T-helper 17 cell (primary cell): Measurements from ENCODE around the gene LDLRAD3. TPM values are rescaled to one million over a fixed set of nuclear protein-coding genes. Genes with fewer than 3 reads are reported as not detected.
"Not testable (repeated sequence)": the region's sequence is repeated elsewhere in the genome, so short reads cannot be mapped to it uniquely, and the experiment has no call there.

Experiments used
- ATAC-seq: fragments of 150-1000 bp; cut with Tn5 transposase; 2 replicates; pipeline ENCODE4 v1.10.0; 2021; ENCODE audit warnings: mild to moderate bottlenecking, moderate library complexity
- DNase-seq, 3 donors: peaks; one replicate each; pipeline versions ENCODE4 v3.0.0 to v3.0.0-alpha.2; 2020 to 2021
- H3K9me3 ChIP-seq: one replicate; pipeline ENCODE4 v1.7.0; 2013; ENCODE audit warnings: low read length, mild to moderate bottlenecking; ENCODE audit not compliant: control insufficient read depth, poor library complexity, severe bottlenecking
- H3K27ac Mint-ChIP-seq: one replicate; pipeline ENCODE4 v1.8.0; 2022; ENCODE audit warnings: mild to moderate bottlenecking, moderate library complexity, mixed read lengths
- H3K27me3 Mint-ChIP-seq: one replicate; pipeline ENCODE4 v1.8.0; 2022; ENCODE audit warnings: mixed read lengths
- H3K36me3 Mint-ChIP-seq: one replicate; pipeline ENCODE4 v1.8.0; 2022; ENCODE audit warnings: low read depth, mixed read lengths
- H3K4me1 Mint-ChIP-seq: one replicate; pipeline ENCODE4 v1.8.0; 2022; ENCODE audit warnings: mild to moderate bottlenecking, mixed read lengths
- H3K4me3 Mint-ChIP-seq: one replicate; pipeline ENCODE4 v1.8.0; 2022; ENCODE audit warnings: mild to moderate bottlenecking, moderate library complexity, mixed read lengths
- total RNA-seq, 4 donors: library from RNA in 2 of 4; stranded (reverse) in 2 of 4; gene quantifications; one replicate each; pipeline ENCODE4 v1.2.3 and lab custom pipeline; 2022 to 2026

LDLRAD3 gene
- total RNA-seq, 2 donors from 2014 or later: 0.42 to 1.4 TPM

GRCh38 chr11:36044636-36045035 is 100.8 kb downstream of the LDLRAD3 start:
- DNase-seq (no peak), ATAC-seq (no peak)

GRCh38 chr11:36045945-36046344 is 102.1 kb downstream of the LDLRAD3 start:
- H3K36me3 Mint-ChIP-seq, H3K9me3 ChIP-seq, DNase-seq, H3K4me1 Mint-ChIP-seq, ATAC-seq, H3K27ac Mint-ChIP-seq, H3K4me3 Mint-ChIP-seq: not testable (repeated sequence)
- H3K27me3 Mint-ChIP-seq: peaks cover 32% of the 10 kb centered on the region

More at GRCh38 chr11:36044636-36045035, 100.8 kb downstream of the LDLRAD3 start:
- peaks cover 6% of the 10 kb centered on the region for H3K4me1 Mint-ChIP-seq
- H3K4me3 Mint-ChIP-seq: no peak overlapping the region
- H3K27me3 Mint-ChIP-seq: peaks cover 31% of the 10 kb centered on the region
- no peaks in the 10 kb centered on the region for H3K36me3 Mint-ChIP-seq
- H3K27ac Mint-ChIP-seq: no peak overlapping the region
- no peaks in the 10 kb centered on the region for H3K9me3 ChIP-seq

GRCh38 chr11:36046932-36047331 is 103.1 kb downstream of the LDLRAD3 start:
- no peaks in the 10 kb centered on the region for H3K9me3 ChIP-seq
- Mint-ChIP-seq H3K27me3 (peaks cover 33% of the 10 kb centered on the region), H3K36me3 (no peaks in the 10 kb centered on the region), H3K27ac (no peak overlapping the region), H3K4me3 (no peak overlapping the region), H3K4me1 (peaks cover 2% of the 10 kb centered on the region)
- DNase-seq: no peak
- no peak for ATAC-seq

DNA sequence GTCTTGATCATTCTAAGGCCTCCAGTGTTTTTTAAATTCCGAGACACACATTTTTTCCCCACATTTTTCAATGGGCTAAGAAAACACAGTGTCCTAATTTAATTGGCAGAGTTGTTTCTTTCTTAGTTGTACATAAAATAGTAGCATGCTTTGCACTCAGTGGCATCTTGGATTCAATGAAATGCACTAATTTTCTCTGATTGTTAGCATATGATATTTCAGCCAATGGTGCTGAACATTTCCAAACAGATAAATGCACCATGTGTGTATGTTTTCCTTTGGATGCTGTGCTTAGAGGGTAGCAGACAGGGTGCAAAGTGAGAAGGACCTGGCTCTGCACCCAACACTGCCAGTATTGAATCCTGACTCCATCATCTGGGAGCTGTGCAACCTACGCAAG is 103.5 kb downstream of the LDLRAD3 start:
- Mint-ChIP-seq H3K4me1 (peaks cover 2% of the 10 kb centered on the region), H3K36me3 (no peaks in the 10 kb centered on the region), H3K4me3 (no peak overlapping the region), H3K27ac (no peak overlapping the region), H3K27me3 (peaks cover 29% of the 10 kb centered on the region)
- no peaks in the 10 kb centered on the region for H3K9me3 ChIP-seq
- ATAC-seq (no peak), DNase-seq (no peak)

DNA sequence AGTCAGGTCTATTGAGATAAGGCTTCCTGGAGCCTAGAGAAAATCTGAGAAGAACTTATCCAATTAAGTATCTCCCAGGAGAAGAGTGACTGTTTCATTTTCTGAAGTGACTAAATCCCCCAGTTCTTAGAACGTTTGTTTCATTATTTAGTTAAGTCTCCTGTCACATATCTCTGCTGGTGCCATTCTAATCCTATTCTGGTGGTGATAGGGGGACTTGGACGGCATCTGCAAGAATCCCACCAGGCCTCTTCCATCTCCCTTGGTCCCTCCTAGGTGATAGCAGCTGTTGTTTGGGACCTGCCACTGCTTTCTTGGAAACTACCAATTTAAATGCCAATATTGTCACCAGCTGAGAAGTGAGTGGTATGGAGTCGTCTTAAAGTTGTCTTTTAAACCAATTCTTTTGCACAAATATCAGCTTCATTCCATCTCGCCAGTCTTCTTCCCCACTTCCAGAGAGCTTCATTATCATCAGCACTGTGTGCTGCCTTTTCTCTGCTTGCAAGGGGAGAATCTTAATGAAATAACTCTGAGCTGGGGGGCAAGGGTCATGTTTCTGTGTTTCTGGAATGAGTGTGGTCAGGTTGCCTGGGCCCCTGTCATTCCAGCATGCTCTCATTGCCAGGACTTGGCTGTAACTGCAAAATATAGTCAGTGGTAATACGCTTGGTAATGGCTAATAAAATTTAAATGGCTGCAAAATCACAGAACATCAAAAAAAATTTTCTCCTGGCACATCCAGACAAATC is 104.8 kb downstream of the LDLRAD3 start:
- Mint-ChIP-seq H3K27me3 (peaks cover 26% of the 10 kb centered on the region), H3K36me3 (no peaks in the 10 kb centered on the region), H3K4me1 (peaks cover 2% of the 10 kb centered on the region), H3K4me3 (no peak overlapping the region), H3K27ac (no peak overlapping the region)
- ATAC-seq: no peak
- no peaks in the 10 kb centered on the region for H3K9me3 ChIP-seq
- DNase-seq: no peak

GRCh38 chr11:36051235-36052144 is 107.6 kb downstream of the LDLRAD3 start:
- no peak overlapping the region for H3K27ac Mint-ChIP-seq
- no peaks in the 10 kb centered on the region for H3K9me3 ChIP-seq
- DNase-seq (no peak), ATAC-seq (no peak)
- no peaks in the 10 kb centered on the region for H3K4me1 Mint-ChIP-seq
- H3K36me3 Mint-ChIP-seq: no peaks in the 10 kb centered on the region
- peaks cover 26% of the 10 kb centered on the region for H3K27me3 Mint-ChIP-seq
- H3K4me3 Mint-ChIP-seq: no peak overlapping the region

GRCh38 chr11:36053281-36053680 is 109.4 kb downstream of the LDLRAD3 start:
- no peaks in the 10 kb centered on the region for H3K4me1 Mint-ChIP-seq
- ATAC-seq: no peak
- no peak overlapping the region for H3K27ac Mint-ChIP-seq
- DNase-seq: no peak
- H3K4me3 Mint-ChIP-seq: no peak overlapping the region
- no peaks in the 10 kb centered on the region for H3K36me3 Mint-ChIP-seq
- no peaks in the 10 kb centered on the region for H3K9me3 ChIP-seq
- peaks cover 28% of the 10 kb centered on the region for H3K27me3 Mint-ChIP-seq

DNA sequence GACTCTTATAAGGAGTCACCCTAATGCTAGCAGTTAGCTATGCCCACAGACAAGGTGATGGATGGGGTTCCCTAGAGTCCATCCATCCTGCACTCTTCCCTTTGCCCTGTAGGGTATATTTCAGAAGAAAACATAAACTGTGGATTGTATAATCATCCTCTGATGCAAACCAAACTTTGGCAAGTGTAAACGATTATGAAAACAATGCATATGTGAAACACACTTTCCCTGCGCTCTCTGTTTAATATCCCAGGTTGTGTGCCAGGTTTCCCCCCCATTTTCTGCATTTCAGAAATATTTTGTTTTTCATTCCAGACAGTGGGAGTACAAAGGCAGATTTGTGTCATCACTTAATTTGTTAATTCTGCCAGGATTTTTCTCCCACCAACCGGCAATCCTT is 110.0 kb downstream of the LDLRAD3 start:
- ATAC-seq (no peak), DNase-seq (no peak)
- H3K36me3 Mint-ChIP-seq: no peaks in the 10 kb centered on the region
- no peaks in the 10 kb centered on the region for H3K9me3 ChIP-seq
- H3K4me3 Mint-ChIP-seq: no peak overlapping the region
- no peak overlapping the region for H3K27ac Mint-ChIP-seq
- peaks cover 25% of the 10 kb centered on the region for H3K27me3 Mint-ChIP-seq
- H3K4me1 Mint-ChIP-seq: no peaks in the 10 kb centered on the region

- Mint-ChIP-seq H3K4me3 (no peak overlapping the region), H3K27me3 (peaks cover 21% of the 10 kb centered on the region), H3K27ac (no peak overlapping the region), H3K4me1 (no peaks in the 10 kb centered on the region), H3K36me3 (no peaks in the 10 kb centered on the region)
- no peak for ATAC-seq
- no peak for DNase-seq
- no peaks in the 10 kb centered on the region for H3K9me3 ChIP-seq
Measured at GRCh38 chr11:36054628-36055027, 110.8 kb downstream of the LDLRAD3 start.

- ATAC-seq (no peak), DNase-seq (no peak)
- Mint-ChIP-seq H3K4me3 (no peak overlapping the region), H3K4me1 (no peaks in the 10 kb centered on the region), H3K36me3 (no peaks in the 10 kb centered on the region), H3K27ac (no peak overlapping the region), H3K27me3 (peaks cover 9% of the 10 kb centered on the region)
- no peaks in the 10 kb centered on the region for H3K9me3 ChIP-seq
Measured at GRCh38 chr11:36056160-36056751, 112.4 kb downstream of the LDLRAD3 start.

- no peaks in the 10 kb centered on the region for H3K36me3 Mint-ChIP-seq
- no peak overlapping the region for H3K27ac Mint-ChIP-seq
- H3K9me3 ChIP-seq: no peaks in the 10 kb centered on the region
- DNase-seq (no peak), ATAC-seq (no peak)
- H3K4me3 Mint-ChIP-seq: no peak overlapping the region
- peaks cover 7% of the 10 kb centered on the region for H3K27me3 Mint-ChIP-seq
- no peaks in the 10 kb centered on the region for H3K4me1 Mint-ChIP-seq
Measured at GRCh38 chr11:36057379-36058042, 113.6 kb downstream of the LDLRAD3 start.

DNA sequence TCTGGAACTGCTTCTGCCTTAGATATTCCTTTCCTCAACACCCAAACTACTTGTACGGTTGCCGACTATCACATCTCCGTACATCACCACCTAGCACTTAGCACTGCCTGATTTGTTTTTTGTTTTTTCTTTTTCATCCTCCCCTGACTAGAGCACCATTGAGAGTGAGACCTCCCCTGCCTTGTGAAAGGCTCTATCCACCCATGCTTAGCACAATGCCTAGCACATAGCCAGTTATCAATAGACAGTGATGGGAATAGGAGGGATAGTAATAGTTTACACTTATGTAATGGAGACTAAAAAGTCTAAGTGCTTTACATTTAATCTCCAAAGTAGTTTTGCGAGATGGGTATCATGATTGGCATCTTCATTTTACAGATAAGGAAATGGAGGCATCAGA is 115.8 kb downstream of the LDLRAD3 start:
- no peaks in the 10 kb centered on the region for H3K36me3 Mint-ChIP-seq
- H3K4me3 Mint-ChIP-seq: no peak overlapping the region
- H3K9me3 ChIP-seq: no peaks in the 10 kb centered on the region
- H3K4me1 Mint-ChIP-seq: no peaks in the 10 kb centered on the region
- no peak overlapping the region for H3K27ac Mint-ChIP-seq
- DNase-seq (no peak), ATAC-seq (no peak)
- H3K27me3 Mint-ChIP-seq: peaks cover 8% of the 10 kb centered on the region

GRCh38 chr11:36060926-36061325 is 117.1 kb downstream of the LDLRAD3 start:
- Mint-ChIP-seq H3K36me3 (no peaks in the 10 kb centered on the region), H3K4me3 (no peak overlapping the region), H3K27ac (no peak overlapping the region), H3K4me1 (no peaks in the 10 kb centered on the region), H3K27me3 (peaks cover 13% of the 10 kb centered on the region)
- no peak for DNase-seq
- ATAC-seq: no peak
- no peaks in the 10 kb centered on the region for H3K9me3 ChIP-seq
